ENCODE results near the gene TRPM3.

GRCh38 chr9:71058660-71059059 lies 62.8 kb downstream of the TRPM3 start:
- TF ChIP-seq SUZ12 (IDR thresholded peaks at IDR 0.05; ENCODE audit: extremely low read depth, insufficient read depth, insufficient read length) (no peak), YY1 (IDR thresholded peaks at IDR 0.05; ENCODE audit: insufficient read depth, insufficient read length) (no peak), ZNF274 (IDR thresholded peaks at IDR 0.05; ENCODE audit: low read depth, low read length) (no peak)

Measured in NT2/D1 (cell line).